SJSA1 (cell line): ENCODE results near the gene WFIKKN1. TPM values are rescaled to one million over a fixed set of nuclear protein-coding genes. Genes with fewer than 3 reads are reported as not detected.
A peak's percentile ranks its signal among the peaks of the same experiment; 100 is the strongest.

Experiments
- DNase-seq, 2 experiments: peaks; one replicate each; pipeline ENCODE4 v3.0.0-alpha.2; 2015 to 2020; ENCODE audit warnings: low spot score in 2 of 2, low read depth in 1 of 2
- H3K27ac ChIP-seq: fragments of 250-450 bp; sonication (Bioruptor Pico); 2 replicates; pipeline ENCODE4 v1.5.1; 2020; ENCODE audit warnings: mild to moderate bottlenecking, moderate library complexity
- H3K27me3 ChIP-seq: fragments of 250-450 bp; sonication (Bioruptor Pico); replicated peaks from 2 replicates; pipeline ENCODE4 v1.5.1; 2020; ENCODE audit warnings: mild to moderate bottlenecking, moderate library complexity
- H3K36me3 ChIP-seq: fragments of 250-450 bp; sonication (Bioruptor Pico); 2 replicates; pipeline ENCODE4 v1.5.1; 2020; ENCODE audit warnings: mild to moderate bottlenecking
- H3K4me1 ChIP-seq: fragments of 250-450 bp; sonication (Bioruptor Pico); replicated peaks from 2 replicates; pipeline ENCODE4 v1.6.1; 2021; ENCODE audit warnings: mild to moderate bottlenecking
- H3K4me3 ChIP-seq: fragments of 250-450 bp; sonication (Bioruptor Pico); 2 replicates; pipeline ENCODE4 v1.5.1; 2020; ENCODE audit warnings: mild to moderate bottlenecking
- H3K9me3 ChIP-seq: fragments of 250-450 bp; sonication (Bioruptor Pico); replicated peaks from 2 replicates; pipeline ENCODE4 v1.5.1; 2020; ENCODE audit warnings: mild to moderate bottlenecking
- total RNA-seq: library from RNA; depleted of rRNA; stranded (reverse); fragments of >200 nt; shearing (Covaris generic); gene quantifications from 2 replicates; pipeline ENCODE4 v1.2.3, GENCODE V29; 2014

The WFIKKN1 gene
- total RNA-seq, 1 experiment from 2014 or later = 0.39 TPM

DNA sequence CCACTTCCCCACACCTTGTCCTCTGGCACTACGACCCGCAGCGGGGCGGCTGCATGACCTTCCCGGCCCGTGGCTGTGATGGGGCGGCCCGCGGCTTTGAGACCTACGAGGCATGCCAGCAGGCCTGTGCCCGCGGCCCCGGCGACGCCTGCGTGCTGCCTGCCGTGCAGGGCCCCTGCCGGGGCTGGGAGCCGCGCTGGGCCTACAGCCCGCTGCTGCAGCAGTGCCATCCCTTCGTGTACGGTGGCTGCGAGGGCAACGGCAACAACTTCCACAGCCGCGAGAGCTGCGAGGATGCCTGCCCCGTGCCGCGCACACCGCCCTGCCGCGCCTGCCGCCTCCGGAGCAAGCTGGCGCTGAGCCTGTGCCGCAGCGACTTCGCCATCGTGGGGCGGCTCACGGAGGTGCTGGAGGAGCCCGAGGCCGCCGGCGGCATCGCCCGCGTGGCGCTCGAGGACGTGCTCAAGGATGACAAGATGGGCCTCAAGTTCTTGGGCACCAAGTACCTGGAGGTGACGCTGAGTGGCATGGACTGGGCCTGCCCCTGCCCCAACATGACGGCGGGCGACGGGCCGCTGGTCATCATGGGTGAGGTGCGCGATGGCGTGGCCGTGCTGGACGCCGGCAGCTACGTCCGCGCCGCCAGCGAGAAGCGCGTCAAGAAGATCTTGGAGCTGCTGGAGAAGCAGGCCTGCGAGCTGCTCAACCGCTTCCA, 2.7 kb downstream of the WFIKKN1 start:
- Histone ChIP-seq H3K4me1 (peaks cover 26% of the 10 kb centered on the region), H3K9me3 (no peaks in the 10 kb centered on the region), H3K36me3 (peaks cover 13% of the 10 kb centered on the region), H3K4me3 (no peak overlapping the region), H3K27me3 (no peaks in the 10 kb centered on the region), H3K27ac (no peak overlapping the region)
- DNase-seq = no peak

GRCh38 chr16:634051-634670, 3.4 kb downstream of the WFIKKN1 start:
- DNase-seq = no peak
- Histone ChIP-seq H3K27ac (no peak overlapping the region), H3K4me1 (peaks cover 26% of the 10 kb centered on the region), H3K36me3 (peaks cover 13% of the 10 kb centered on the region), H3K4me3 (no peak overlapping the region), H3K9me3 (no peaks in the 10 kb centered on the region), H3K27me3 (no peaks in the 10 kb centered on the region)

DNA sequence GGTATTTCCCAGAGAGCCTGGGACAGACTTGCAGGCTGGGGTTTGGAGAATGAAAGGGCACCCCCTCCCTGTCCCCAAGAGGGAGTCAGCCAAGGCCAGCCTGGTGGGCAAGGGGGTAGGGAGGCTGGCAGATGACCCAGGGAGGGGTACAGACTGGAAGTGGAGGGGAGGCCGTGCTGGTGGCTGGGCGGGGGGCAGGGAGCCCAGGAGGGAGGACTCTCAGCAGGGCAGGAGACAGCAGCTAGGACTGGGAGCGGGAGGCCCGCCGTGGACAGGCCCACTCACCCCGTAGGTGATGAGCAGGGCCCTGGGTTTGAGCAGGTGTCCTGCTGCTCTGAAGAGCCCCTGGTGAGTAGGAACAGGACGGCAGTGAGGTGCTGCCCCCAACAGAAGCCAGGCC, 4.2 kb downstream of the WFIKKN1 start:
- Histone ChIP-seq H3K9me3 (no peaks in the 10 kb centered on the region), H3K36me3 (peaks cover 13% of the 10 kb centered on the region), H3K4me1 (peaks cover 26% of the 10 kb centered on the region), H3K27me3 (no peaks in the 10 kb centered on the region), H3K27ac (no peak overlapping the region), H3K4me3 (peak overlapping the region; percentile 65; the same call in 1 of the 2 replicates)
- no peak for DNase-seq

- peak overlapping the region; percentile 65 for H3K4me3 ChIP-seq
- H3K4me1 ChIP-seq = peaks cover 26% of the 10 kb centered on the region
- H3K36me3 ChIP-seq = peaks cover 13% of the 10 kb centered on the region
- H3K27me3 ChIP-seq = no peaks in the 10 kb centered on the region
- H3K9me3 ChIP-seq = no peaks in the 10 kb centered on the region
- no peak overlapping the region for H3K27ac ChIP-seq
- DNase-seq = no peak
Measured at GRCh38 chr16:635573-636205, 4.9 kb downstream of the WFIKKN1 start.

DNA sequence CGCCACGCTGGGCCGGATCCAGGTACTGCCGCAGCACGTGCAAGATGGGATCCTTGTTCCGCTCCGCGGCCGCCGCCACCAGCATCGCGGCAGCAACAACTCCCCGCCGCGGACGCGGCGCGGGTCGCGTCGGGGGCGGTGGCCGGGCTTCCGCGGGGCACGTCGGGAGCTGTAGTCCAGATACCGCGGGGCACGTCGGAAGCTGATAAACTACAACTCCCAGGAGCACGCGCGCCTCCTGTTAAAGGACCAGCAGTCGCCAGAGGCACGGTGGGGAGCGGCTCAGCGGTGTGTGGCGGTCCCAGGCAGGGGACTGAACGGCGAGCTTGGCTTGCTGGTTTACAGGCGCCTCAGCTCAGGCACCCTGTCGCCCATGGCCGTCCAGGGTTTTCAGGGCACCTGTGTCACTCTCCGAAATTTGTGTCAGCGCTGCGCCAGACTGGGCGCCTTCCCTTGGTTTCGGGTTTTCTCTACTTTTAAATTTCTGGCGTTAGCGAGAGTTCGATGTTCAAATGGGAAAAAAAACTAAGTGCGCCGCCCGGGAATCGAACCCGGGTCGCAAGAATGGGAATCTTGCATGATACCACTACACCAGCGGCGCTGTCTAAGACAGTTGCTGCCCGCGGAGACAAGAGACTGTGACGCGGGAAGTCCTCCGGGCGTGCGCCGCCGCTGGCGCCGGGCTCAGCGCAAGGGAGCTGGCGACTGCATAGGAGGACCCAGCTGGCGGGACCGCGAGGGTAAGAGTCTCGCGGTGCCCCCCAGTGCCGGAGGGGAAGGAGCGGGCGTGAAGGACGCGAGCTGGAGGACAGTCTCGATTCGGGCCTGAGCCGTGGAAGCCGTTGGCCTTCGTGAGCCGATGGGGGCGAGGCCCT, 5.7 kb downstream of the WFIKKN1 start, which contains the start of gene METTL26:
TSS of gene METTL26 (minus strand) at position 100 of the 875 bp plus-strand sequence. CDS start at position 85, 15 bp downstream.
- peak; percentile 96 to 97 for DNase-seq
- Histone ChIP-seq H3K4me3 (peak within 1 kb of the TSS; percentile 65), H3K4me1 (peaks cover 23% of the 10 kb centered on the region), H3K27ac (peak within 1 kb of the TSS; percentile 81), H3K9me3 (peaks cover under 1% of the 10 kb centered on the region; the same call in 1 of the 2 replicates), H3K27me3 (no peaks in the 10 kb centered on the region), H3K36me3 (peaks cover 13% of the 10 kb centered on the region)

GRCh38 chr16:637081-638018, 6.6 kb downstream of the WFIKKN1 start:
- H3K27ac ChIP-seq = peak overlapping the region; percentile 81
- H3K36me3 ChIP-seq = peaks cover 13% of the 10 kb centered on the region
- DNase-seq = peak in 1 of 2 experiments; percentile 92
- H3K27me3 ChIP-seq = peaks cover 8% of the 10 kb centered on the region
- H3K4me3 ChIP-seq = peak overlapping the region; percentile 65
- peaks cover 4% of the 10 kb centered on the region for H3K9me3 ChIP-seq
- H3K4me1 ChIP-seq = peaks cover 32% of the 10 kb centered on the region

GRCh38 chr16:638034-638543, 7.3 kb downstream of the WFIKKN1 start:
- Histone ChIP-seq H3K4me1 (peaks cover 34% of the 10 kb centered on the region), H3K27me3 (peaks cover 11% of the 10 kb centered on the region), H3K4me3 (no peak overlapping the region), H3K9me3 (peaks cover 4% of the 10 kb centered on the region), H3K27ac (no peak overlapping the region), H3K36me3 (peaks cover 12% of the 10 kb centered on the region)
- DNase-seq = no peak

DNA sequence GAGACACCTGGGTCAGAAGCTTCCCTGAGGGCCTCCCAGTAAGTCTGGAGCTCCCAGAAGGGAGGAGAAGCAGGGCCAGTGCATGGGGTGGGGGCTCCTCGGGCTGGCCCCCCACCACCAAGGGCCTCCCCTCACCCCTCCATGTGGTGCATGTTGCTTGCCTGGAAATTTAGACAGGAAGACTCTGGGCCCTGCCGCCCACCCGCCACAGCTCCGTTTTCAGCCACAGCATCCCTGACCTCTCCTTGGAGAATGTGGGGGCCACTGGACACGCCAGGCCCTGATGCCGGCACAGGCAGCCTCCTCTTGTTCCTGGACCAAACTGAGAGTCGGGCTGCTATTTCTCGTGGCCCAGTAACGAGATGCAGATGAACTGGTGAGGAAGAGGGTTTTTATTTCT, 8.1 kb downstream of the WFIKKN1 start:
- Histone ChIP-seq H3K27ac (no peak overlapping the region), H3K4me1 (peaks cover 34% of the 10 kb centered on the region), H3K36me3 (peaks cover 7% of the 10 kb centered on the region), H3K9me3 (peaks cover 4% of the 10 kb centered on the region), H3K27me3 (peaks cover 11% of the 10 kb centered on the region), H3K4me3 (no peak overlapping the region)
- no peak for DNase-seq

DNA sequence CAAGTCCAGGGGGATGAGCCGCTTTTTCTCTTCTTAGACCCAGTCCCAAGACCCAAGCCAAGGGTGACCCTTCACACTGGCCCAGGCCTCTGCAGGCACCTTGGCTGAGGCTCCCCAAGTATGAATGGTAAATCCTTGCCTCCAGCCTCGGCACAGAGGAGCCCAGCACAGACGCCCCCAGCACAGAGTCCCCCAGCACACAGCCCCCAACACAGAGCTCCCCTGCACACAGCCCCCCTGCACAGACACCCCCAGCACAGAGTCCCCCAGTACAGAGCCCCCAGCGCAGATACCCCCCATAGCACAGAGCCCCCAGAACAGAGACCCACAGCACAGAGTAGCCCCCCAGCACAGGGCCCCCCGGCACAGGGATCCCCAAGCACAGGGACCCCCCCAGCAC, 9.8 kb downstream of the WFIKKN1 start:
- peaks cover 26% of the 10 kb centered on the region for H3K4me1 ChIP-seq
- no peak overlapping the region for H3K27ac ChIP-seq
- H3K4me3 ChIP-seq = no peak overlapping the region
- peaks cover 11% of the 10 kb centered on the region for H3K27me3 ChIP-seq
- no peak for DNase-seq
- peaks cover 4% of the 10 kb centered on the region for H3K9me3 ChIP-seq
- H3K36me3 ChIP-seq = no peaks in the 10 kb centered on the region; the same call in none of the 2 replicates

- no peak within 1 kb of the TSS for H3K27ac ChIP-seq
- peak; percentile 55 to 71 for DNase-seq
Measured at GRCh38 chr16:641326-642188, 10.8 kb downstream of the WFIKKN1 start, which contains the start of gene MCRIP2. MCRIP2 (plus strand) TSS chr16:641828; CDS start chr16:641992, 164 bp downstream.

DNA sequence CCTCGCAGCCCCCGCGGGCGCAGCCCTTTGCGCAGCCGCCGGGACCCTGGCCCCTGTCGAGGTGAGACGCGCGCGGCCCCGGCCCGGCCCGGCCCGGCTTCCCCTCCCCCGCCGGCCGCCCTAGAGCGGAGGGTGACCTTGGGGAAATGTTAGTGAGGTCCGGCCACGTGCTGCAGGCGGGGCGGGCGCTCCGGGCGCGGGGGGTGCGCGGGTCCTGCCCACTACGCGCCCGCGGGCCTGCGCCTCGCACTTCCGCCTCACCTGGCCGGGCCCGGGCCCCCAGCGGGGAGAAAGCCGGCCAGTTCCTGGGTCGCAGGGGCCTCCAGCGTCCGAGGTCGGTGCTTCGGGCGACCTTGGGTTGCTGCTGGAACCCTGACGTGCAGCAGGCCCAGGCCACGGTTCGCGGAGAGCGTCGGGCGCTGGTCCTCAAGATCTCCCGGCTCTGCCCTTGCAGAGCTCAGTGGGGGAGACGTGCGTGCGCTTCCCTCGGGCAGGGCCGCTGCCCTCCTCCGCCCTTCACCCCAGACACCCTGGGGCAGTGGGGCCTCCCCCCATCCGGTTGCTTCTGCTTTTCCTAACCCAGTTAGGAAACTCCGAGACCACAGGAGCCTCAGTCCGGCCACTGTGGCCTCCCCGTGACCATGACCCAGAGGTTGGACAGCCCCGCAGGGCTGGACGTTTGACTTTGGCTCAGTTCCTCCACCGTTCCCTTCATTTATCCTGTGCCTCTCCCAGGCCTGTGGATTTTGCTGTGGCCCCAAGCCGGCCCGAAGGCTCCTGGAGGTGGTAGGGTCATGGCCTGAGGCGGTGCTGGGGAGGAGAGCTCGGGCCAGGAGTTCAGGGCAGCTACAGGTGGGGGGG, 11.6 kb downstream of the WFIKKN1 start:
- H3K27ac ChIP-seq = no peak overlapping the region
- no peaks in the 10 kb centered on the region; the same call in 1 of the 2 replicates for H3K36me3 ChIP-seq
- no peak for DNase-seq
- H3K9me3 ChIP-seq = peaks cover 4% of the 10 kb centered on the region
- H3K27me3 ChIP-seq = peaks cover 15% of the 10 kb centered on the region
- peaks cover 15% of the 10 kb centered on the region for H3K4me1 ChIP-seq
- H3K4me3 ChIP-seq = peak overlapping the region; percentile 56

More at GRCh38 chr16:641326-642188, 10.8 kb downstream of the WFIKKN1 start, which contains the start of gene MCRIP2:
- Histone ChIP-seq H3K9me3 (peaks cover 4% of the 10 kb centered on the region), H3K36me3 (no peaks in the 10 kb centered on the region; the same call in 1 of the 2 replicates), H3K4me3 (peak within 1 kb of the TSS; percentile 56), H3K27me3 (peaks cover 15% of the 10 kb centered on the region), H3K4me1 (peaks cover 18% of the 10 kb centered on the region)
